ENCODE data around the gene RGR. TPM values are rescaled to one million over a fixed set of nuclear protein-coding genes. Genes with fewer than 3 reads are reported as not detected.

Gene RGR
- total and polyA plus RNA-seq, 7 donors: 0.10 to 0.28 (median 0.25) TPM; not detected in 4

DNA sequence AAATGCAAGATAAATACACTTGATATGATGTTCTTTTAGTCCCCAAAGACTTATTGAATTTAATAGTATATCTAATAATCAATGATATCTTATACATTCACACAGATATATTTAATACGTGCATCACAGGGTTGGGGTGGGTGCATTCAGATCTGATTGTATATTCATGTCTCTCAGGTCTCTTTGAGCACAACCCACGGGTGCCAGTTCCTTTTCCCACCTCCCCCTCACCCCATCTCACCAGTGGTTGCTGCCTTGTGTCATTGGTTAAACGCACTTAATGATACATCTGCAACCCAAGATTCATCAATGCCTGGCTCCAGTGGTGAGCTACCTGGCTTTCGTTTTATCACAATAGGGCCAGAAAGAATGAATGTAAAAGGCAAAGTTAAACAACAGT is 9.8 kb upstream of the RGR start:
- Histone ChIP-seq H3K4me1 (no peaks in the 10 kb centered on the region), H3K36me3 (ENCODE audit: insufficient read depth in 1 of 2, low read depth in 1 of 2) (no peaks in the 10 kb centered on the region), H3K27ac (no peak overlapping the region), H3K4me3 (no peak overlapping the region), H3K27me3 (ENCODE audit: insufficient read depth in 3 of 3, low read length in 2 of 3) (peaks cover 0 to 11% (median 3%) of the 10 kb centered on the region in 3 donors), H3K9me3 (no peaks in the 10 kb centered on the region)
- DNase-seq: no peak
- no peak for ATAC-seq
- TF ChIP-seq, protein P1, sequence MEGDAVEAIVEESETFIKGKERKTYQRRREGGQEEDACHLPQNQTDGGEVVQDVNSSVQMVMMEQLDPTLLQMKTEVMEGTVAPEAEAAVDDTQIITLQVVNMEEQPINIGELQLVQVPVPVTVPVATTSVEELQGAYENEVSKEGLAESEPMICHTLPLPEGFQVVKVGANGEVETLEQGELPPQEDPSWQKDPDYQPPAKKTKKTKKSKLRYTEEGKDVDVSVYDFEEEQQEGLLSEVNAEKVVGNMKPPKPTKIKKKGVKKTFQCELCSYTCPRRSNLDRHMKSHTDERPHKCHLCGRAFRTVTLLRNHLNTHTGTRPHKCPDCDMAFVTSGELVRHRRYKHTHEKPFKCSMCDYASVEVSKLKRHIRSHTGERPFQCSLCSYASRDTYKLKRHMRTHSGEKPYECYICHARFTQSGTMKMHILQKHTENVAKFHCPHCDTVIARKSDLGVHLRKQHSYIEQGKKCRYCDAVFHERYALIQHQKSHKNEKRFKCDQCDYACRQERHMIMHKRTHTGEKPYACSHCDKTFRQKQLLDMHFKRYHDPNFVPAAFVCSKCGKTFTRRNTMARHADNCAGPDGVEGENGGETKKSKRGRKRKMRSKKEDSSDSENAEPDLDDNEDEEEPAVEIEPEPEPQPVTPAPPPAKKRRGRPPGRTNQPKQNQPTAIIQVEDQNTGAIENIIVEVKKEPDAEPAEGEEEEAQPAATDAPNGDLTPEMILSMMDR (IDR thresholded peaks at IDR 0.05): no peak
- intact Hi-C loops (cut with DNase I): no loop called here
- whole genome bisulfite sequencing, 3 donors: 86 to 89% (median 86%) methylated on average over 4 of the region's 4 CpGs

DNA sequence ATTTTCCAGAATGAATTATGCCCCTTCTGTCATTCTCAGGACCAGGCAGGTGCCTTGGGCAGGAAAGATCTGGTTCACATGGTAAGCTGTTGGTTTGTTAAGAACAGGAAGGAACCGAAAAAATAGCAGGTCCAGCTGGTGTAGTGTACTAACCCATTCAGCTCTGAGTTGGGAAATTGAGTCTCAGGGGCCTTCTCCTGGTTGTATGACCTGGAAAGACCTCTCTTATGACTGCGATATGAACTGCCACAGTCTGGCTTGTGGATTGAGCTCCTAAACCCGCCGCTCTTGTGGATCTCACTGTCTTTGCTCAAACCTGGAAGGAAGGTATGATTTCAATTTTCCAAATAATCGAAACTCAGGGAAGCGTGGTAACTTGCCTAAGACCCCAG is 8.1 kb upstream of the RGR start:
- no peak for DNase-seq
- Histone ChIP-seq H3K27me3 (ENCODE audit: insufficient read depth in 3 of 3, low read length in 2 of 3) (peaks cover 0 to 11% (median 2%) of the 10 kb centered on the region in 3 donors), H3K27ac (no peak overlapping the region), H3K4me1 (no peaks in the 10 kb centered on the region), H3K4me3 (no peak overlapping the region), H3K9me3 (no peaks in the 10 kb centered on the region), H3K36me3 (ENCODE audit: insufficient read depth in 1 of 2, low read depth in 1 of 2) (no peaks in the 10 kb centered on the region)
- intact Hi-C loops (cut with DNase I): no loop called here
- TF ChIP-seq, protein P1 (IDR thresholded peaks at IDR 0.05): no peak
- WGBS, 3 donors: 82 to 89% (median 84%) methylated on average over 6 of the region's 6 CpGs
- ATAC-seq: no peak

- ATAC-seq: no peak
Observed at GRCh38 chr10:84237199-84238051, 7.4 kb upstream of the RGR start.

DNA sequence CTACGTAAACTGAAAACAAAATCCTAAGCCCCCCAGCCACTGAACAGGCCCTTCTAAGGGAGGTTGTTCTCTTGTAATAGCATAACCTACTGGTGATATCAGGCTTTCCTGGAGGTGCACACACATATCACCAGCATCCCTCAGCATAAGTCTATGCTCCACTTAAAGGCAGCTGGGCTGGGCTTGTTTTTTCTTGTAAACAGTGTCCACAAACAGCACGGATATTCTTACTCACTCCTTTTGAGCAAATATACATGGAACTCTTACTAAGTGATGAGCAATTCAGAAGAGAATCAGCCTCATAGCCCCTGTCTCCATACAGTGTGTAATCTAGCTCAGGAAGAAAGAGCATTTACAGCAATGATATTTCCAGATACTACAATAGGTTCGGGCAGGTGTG is 5.9 kb upstream of the RGR start:
- intact Hi-C loops (cut with DNase I): no loop called here
- TF ChIP-seq, protein P1 (IDR thresholded peaks at IDR 0.05): no peak
- no peaks in the 10 kb centered on the region for H3K36me3 ChIP-seq (ENCODE audit: insufficient read depth in 1 of 2, low read depth in 1 of 2)
- H3K4me3 ChIP-seq: no peak overlapping the region
- peaks cover 0 to 11% (median 0%) of the 10 kb centered on the region in 3 donors for H3K27me3 ChIP-seq (ENCODE audit: insufficient read depth in 3 of 3, low read length in 2 of 3)
- H3K27ac ChIP-seq: no peak overlapping the region
- DNase-seq (no peak), ATAC-seq (no peak)
- H3K9me3 ChIP-seq: no peaks in the 10 kb centered on the region
- WGBS, 3 donors: 88 to 91% (median 90%) methylated on average over 3 of the region's 3 CpGs
- no peaks in the 10 kb centered on the region for H3K4me1 ChIP-seq

More at GRCh38 chr10:84237199-84238051, 7.4 kb upstream of the RGR start:
- Histone ChIP-seq H3K27ac (no peak overlapping the region), H3K36me3 (ENCODE audit: insufficient read depth in 1 of 2, low read depth in 1 of 2) (no peaks in the 10 kb centered on the region), H3K27me3 (ENCODE audit: insufficient read depth in 3 of 3, low read length in 2 of 3) (peaks cover 0 to 11% (median 0%) of the 10 kb centered on the region in 3 donors), H3K9me3 (no peaks in the 10 kb centered on the region), H3K4me1 (no peaks in the 10 kb centered on the region), H3K4me3 (no peak overlapping the region)
- TF ChIP-seq, protein P1 (IDR thresholded peaks at IDR 0.05): no peak
- intact Hi-C loops (cut with DNase I): no loop called here
- DNase-seq: no peak
- 53 to 54% (median 54%) methylated on average over 52 of the region's 52 CpGs for WGBS, 3 donors
